ENCODE measurements around the gene IFITM5.

IFITM5 gene

DNA sequence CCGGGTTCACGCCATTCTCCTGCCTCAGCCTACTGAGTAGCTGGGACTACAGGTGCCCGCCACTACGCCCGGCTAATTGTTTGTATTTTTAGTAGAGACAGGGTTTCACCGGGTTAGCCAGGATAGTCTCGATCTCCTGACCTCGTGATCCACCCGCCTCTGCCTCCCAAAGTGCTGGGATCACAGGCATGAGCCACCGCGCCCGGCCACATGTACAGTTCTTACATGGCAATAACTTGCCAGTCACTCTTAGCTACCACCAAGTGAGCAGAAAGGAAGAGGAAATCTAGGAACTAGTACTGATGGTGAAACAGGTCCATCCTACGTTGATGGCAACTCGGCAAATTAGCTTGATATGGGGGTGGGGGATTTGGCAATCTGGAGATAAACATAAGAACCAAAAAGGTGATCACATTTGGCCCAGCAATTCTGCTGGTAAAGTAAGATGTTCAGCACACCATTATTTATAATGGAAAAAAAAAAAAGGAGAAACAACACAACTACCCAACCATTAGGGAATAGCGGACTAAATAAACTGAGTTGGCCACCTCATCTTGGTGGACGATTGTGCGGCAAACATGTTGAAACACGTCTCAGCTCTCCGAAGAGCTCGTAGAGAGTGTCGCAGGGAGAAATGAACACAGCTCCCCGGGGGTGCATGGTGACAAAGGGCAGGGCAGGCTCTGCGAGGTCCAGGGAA is 15.8 kb downstream of the IFITM5 start:
- TF ChIP-seq TAF1 (IDR thresholded peaks at IDR 0.05; ENCODE audit: borderline replicate concordance, insufficient read depth, low read length), result no peak
- TF ChIP-seq POLR2AphosphoS5 (IDR thresholded peaks at IDR 0.05; ENCODE audit: low read depth, low read length), result no peak
- TF ChIP-seq SIN3A (IDR thresholded peaks at IDR 0.05; ENCODE audit: borderline replicate concordance, insufficient read depth, low read length), result no peak
- TF ChIP-seq, protein P1, sequence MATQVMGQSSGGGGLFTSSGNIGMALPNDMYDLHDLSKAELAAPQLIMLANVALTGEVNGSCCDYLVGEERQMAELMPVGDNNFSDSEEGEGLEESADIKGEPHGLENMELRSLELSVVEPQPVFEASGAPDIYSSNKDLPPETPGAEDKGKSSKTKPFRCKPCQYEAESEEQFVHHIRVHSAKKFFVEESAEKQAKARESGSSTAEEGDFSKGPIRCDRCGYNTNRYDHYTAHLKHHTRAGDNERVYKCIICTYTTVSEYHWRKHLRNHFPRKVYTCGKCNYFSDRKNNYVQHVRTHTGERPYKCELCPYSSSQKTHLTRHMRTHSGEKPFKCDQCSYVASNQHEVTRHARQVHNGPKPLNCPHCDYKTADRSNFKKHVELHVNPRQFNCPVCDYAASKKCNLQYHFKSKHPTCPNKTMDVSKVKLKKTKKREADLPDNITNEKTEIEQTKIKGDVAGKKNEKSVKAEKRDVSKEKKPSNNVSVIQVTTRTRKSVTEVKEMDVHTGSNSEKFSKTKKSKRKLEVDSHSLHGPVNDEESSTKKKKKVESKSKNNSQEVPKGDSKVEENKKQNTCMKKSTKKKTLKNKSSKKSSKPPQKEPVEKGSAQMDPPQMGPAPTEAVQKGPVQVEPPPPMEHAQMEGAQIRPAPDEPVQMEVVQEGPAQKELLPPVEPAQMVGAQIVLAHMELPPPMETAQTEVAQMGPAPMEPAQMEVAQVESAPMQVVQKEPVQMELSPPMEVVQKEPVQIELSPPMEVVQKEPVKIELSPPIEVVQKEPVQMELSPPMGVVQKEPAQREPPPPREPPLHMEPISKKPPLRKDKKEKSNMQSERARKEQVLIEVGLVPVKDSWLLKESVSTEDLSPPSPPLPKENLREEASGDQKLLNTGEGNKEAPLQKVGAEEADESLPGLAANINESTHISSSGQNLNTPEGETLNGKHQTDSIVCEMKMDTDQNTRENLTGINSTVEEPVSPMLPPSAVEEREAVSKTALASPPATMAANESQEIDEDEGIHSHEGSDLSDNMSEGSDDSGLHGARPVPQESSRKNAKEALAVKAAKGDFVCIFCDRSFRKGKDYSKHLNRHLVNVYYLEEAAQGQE (IDR thresholded peaks at IDR 0.05; ENCODE audit: insufficient read depth in 1 of 2, low read depth in 2 of 2, low read length in 2 of 2), result no peak
- TF ChIP-seq FOXP2 (optimal IDR thresholded peaks at IDR 0.05; ENCODE audit: borderline replicate concordance, extremely low read depth, extremely low read length, insufficient read depth), result no peak

DNA sequence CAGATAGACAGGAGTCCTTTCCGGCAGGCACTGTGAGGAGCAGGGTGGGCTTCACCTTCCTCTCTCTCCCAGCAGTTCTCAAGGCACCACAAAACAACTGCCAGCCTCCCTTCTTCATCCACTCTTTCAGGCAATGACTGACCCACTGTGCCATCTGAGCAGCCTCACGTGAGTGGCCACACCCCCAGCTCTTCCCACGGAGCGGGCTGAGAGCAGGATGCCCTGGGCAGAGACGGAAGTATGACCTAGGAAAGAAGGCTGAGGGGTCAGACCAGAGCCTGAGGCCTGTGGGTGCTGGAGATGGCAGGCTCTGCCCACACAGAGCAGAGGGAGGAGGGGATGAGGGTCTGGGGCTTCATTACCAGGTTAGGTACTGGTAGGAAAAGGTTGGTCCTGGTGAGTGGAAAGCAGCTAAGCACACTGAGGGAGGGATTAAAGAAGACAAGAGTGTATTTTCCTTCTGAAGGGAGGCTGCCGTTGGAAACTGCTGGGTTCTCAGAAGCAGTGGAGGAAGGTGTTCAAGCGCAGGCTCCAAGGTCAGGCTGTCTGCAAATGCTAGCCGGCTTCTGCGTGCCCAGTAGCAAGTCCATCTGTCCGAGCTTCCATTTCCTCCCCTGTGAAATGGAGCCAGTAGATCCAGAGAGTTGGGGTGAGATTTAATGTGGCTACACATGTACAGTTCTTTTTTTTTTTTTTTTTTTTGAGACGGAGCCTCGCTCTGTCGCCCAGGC is 16.5 kb downstream of the IFITM5 start:
- TF ChIP-seq FOXP2 (optimal IDR thresholded peaks at IDR 0.05; ENCODE audit: borderline replicate concordance, extremely low read depth, extremely low read length, insufficient read depth) (no peak), SIN3A (IDR thresholded peaks at IDR 0.05; ENCODE audit: borderline replicate concordance, insufficient read depth, low read length) (no peak), TAF1 (IDR thresholded peaks at IDR 0.05; ENCODE audit: borderline replicate concordance, insufficient read depth, low read length) (no peak), POLR2AphosphoS5 (IDR thresholded peaks at IDR 0.05; ENCODE audit: low read depth, low read length) (no peak)
- TF ChIP-seq, protein P1 (IDR thresholded peaks at IDR 0.05; ENCODE audit: insufficient read depth in 1 of 2, low read depth in 2 of 2, low read length in 2 of 2), result no peak

DNA sequence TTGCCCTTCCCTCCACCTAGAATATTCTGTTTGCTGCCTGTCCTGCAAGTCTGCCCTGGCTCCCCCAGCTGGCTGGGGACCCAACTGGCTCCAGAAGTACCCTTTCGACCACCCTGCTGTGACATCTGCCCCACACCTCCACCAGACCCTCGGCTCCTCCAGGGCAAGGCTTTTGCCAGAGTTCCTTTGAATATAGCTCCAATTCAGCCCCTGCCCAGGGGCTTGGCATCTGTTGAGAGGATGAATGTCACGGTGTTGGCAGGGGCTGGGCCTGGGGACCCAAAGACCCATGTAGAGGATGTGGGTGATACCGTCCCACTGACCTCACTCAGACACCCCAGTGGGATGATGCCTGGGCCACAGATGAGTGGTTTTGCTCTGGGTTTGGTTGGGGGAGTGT is 17.2 kb downstream of the IFITM5 start:
- no peak for TF ChIP-seq FOXP2 (optimal IDR thresholded peaks at IDR 0.05; ENCODE audit: borderline replicate concordance, extremely low read depth, extremely low read length, insufficient read depth)

DNA sequence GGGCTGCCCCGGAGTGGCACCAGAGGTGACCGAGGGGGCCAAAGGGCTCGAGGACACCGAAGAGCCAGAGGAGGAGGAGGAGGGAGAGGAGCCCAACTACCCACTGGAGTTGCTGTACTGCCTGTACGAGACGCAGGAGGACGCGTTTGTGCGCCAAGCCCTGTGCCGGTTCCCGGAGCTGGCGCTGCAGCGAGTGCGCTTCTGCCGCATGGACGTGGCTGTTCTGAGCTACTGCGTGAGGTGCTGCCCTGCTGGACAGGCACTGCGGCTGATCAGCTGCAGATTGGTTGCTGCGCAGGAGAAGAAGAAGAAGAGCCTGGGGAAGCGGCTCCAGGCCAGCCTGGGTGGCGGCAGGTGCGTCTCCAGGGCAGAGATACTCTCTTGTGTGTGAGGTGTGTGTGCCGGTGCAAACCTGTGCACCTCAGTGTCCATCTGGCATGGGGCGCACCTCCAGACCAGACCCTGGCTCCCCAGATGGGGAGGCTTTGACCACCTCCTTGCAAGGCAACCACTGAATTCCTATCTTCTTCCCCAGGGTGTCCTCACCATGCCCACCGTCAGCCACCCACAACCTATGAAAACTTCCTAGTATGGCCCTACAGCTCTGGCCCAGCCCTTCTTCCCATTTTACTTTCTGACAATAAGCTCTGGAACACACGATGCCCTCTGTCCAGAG is 17.7 kb downstream of the IFITM5 start:
- TF ChIP-seq POLR2AphosphoS5 (IDR thresholded peaks at IDR 0.05; ENCODE audit: low read depth, low read length) (no peak), FOXP2 (optimal IDR thresholded peaks at IDR 0.05; ENCODE audit: borderline replicate concordance, extremely low read depth, extremely low read length, insufficient read depth) (no peak), SIN3A (IDR thresholded peaks at IDR 0.05; ENCODE audit: borderline replicate concordance, insufficient read depth, low read length) (no peak), TAF1 (IDR thresholded peaks at IDR 0.05; ENCODE audit: borderline replicate concordance, insufficient read depth, low read length) (no peak)
- TF ChIP-seq, protein P1 (IDR thresholded peaks at IDR 0.05; ENCODE audit: insufficient read depth in 1 of 2, low read depth in 2 of 2, low read length in 2 of 2), result no peak

DNA sequence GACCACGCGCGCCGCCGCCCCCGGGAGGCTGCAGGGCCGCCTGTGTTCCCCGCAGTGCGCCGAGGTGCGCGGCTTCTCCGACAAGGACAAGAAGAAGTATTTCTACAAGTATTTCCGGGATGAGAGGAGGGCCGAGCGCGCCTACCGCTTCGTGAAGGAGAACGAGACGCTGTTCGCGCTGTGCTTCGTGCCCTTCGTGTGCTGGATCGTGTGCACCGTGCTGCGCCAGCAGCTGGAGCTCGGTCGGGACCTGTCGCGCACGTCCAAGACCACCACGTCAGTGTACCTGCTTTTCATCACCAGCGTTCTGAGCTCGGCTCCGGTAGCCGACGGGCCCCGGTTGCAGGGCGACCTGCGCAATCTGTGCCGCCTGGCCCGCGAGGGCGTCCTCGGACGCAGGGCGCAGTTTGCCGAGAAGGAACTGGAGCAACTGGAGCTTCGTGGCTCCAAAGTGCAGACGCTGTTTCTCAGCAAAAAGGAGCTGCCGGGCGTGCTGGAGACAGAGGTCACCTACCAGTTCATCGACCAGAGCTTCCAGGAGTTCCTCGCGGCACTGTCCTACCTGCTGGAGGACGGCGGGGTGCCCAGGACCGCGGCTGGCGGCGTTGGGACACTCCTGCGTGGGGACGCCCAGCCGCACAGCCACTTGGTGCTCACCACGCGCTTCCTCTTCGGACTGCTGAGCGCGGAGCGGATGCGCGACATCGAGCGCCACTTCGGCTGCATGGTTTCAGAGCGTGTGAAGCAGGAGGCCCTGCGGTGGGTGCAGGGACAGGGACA is 18.4 kb downstream of the IFITM5 start:
- TF ChIP-seq, protein P1 (IDR thresholded peaks at IDR 0.05; ENCODE audit: insufficient read depth in 1 of 2, low read depth in 2 of 2, low read length in 2 of 2), result peak in 1 of 2 experiments; percentile 40; a peak in 1 of 4 replicates
- no peak for TF ChIP-seq POLR2AphosphoS5 (IDR thresholded peaks at IDR 0.05; ENCODE audit: low read depth, low read length)
- no peak for TF ChIP-seq FOXP2 (optimal IDR thresholded peaks at IDR 0.05; ENCODE audit: borderline replicate concordance, extremely low read depth, extremely low read length, insufficient read depth)

Measured in PFSK-1 (cell line).